ENCODE data around the gene NCL. TPM values are rescaled to one million over a fixed set of nuclear protein-coding genes. Genes with fewer than 3 reads are reported as not detected.
A peak's percentile ranks its signal among the peaks of the same experiment; 100 is the strongest.
"Not testable (repeated sequence)": the region's sequence is repeated elsewhere in the genome, so short reads cannot be mapped to it uniquely, and the experiment has no call there.

The NCL gene
- total RNA-seq, 1 donor from 2014 or later = 309 TPM

- intact Hi-C loops (cut with DNase I) = no loop called here
- Histone ChIP-seq H3K27me3 (no peaks in the 10 kb centered on the region), H3K36me3 (peaks cover 3% of the 10 kb centered on the region), H3K9me3 (no peaks in the 10 kb centered on the region), H3K4me1 (peaks cover 11% of the 10 kb centered on the region), H3K27ac (no peak overlapping the region), H3K4me3 (no peak overlapping the region)
- ATAC-seq (no peak), DNase-seq (peak; percentile 50)
- no peak for TF ChIP-seq CTCF (IDR thresholded peaks at IDR 0.05)
Measured at GRCh38 chr2:231467613-231468530, 3.6 kb upstream of the NCL start.

- ATAC-seq (no peak), DNase-seq (no peak)
- Histone ChIP-seq H3K4me3 (no peak overlapping the region), H3K27me3 (no peaks in the 10 kb centered on the region), H3K9me3 (no peaks in the 10 kb centered on the region), H3K27ac (no peak overlapping the region), H3K4me1 (peaks cover 19% of the 10 kb centered on the region), H3K36me3 (peaks cover 11% of the 10 kb centered on the region)
- intact Hi-C loops (cut with DNase I) = no loop called here
- no peak for TF ChIP-seq CTCF (IDR thresholded peaks at IDR 0.05)
Measured at GRCh38 chr2:231467016-231467545, 2.8 kb upstream of the NCL start.

GRCh38 chr2:231464576-231465540, 574 bp upstream of the NCL start:
- no peaks in the 10 kb centered on the region for H3K9me3 ChIP-seq
- H3K27ac ChIP-seq = peak overlapping the region; percentile 98
- ATAC-seq (peak; percentile 97), DNase-seq (peak; percentile 99)
- H3K36me3 ChIP-seq = peaks cover 33% of the 10 kb centered on the region
- H3K4me1 ChIP-seq = peaks cover 22% of the 10 kb centered on the region
- peak overlapping the region; percentile 98 for H3K4me3 ChIP-seq
- intact Hi-C loops (cut with DNase I) = no loop called here
- no peak for TF ChIP-seq CTCF (IDR thresholded peaks at IDR 0.05)
- no peaks in the 10 kb centered on the region for H3K27me3 ChIP-seq

- Histone ChIP-seq H3K27ac (peak overlapping the region; percentile 98), H3K27me3 (no peaks in the 10 kb centered on the region), H3K36me3 (peaks cover 53% of the 10 kb centered on the region), H3K4me3 (peak overlapping the region; percentile 98), H3K4me1 (peaks cover 22% of the 10 kb centered on the region), H3K9me3 (no peaks in the 10 kb centered on the region)
- no peak for DNase-seq
- intact Hi-C loops (cut with DNase I) = no loop called here
- TF ChIP-seq CTCF (IDR thresholded peaks at IDR 0.05) = no peak
- no peak for ATAC-seq
Measured at GRCh38 chr2:231462729-231463465, 1.4 kb downstream of the NCL start.

GRCh38 chr2:231461516-231461971, 2.7 kb downstream of the NCL start:
- Histone ChIP-seq H3K4me3 (no peak overlapping the region), H3K9me3 (no peaks in the 10 kb centered on the region), H3K27ac (no peak overlapping the region), H3K4me1 (peaks cover 31% of the 10 kb centered on the region), H3K36me3 (peaks cover 66% of the 10 kb centered on the region), H3K27me3 (no peaks in the 10 kb centered on the region)
- no peak for TF ChIP-seq CTCF (IDR thresholded peaks at IDR 0.05)
- intact Hi-C loops (cut with DNase I) = no loop called here
- ATAC-seq (no peak), DNase-seq (no peak)

- Histone ChIP-seq H3K4me1 (peaks cover 33% of the 10 kb centered on the region), H3K36me3 (peaks cover 73% of the 10 kb centered on the region)
- DNase-seq; ATAC-seq; H3K9me3 ChIP-seq; intact Hi-C loops (cut with DNase I); H3K27me3 ChIP-seq; H3K27ac ChIP-seq; H3K4me3 ChIP-seq: not testable (repeated sequence)
Measured at GRCh38 chr2:231460841-231461240, 3.4 kb downstream of the NCL start.
